Hepatocyte (in vitro differentiated cells): ENCODE data around the gene SRGN. TPM values are rescaled to one million over a fixed set of nuclear protein-coding genes. Genes with fewer than 3 reads are reported as not detected.

Experiments used
- DNase-seq: peaks from one replicate; pipeline ENCODE4 v3.0.0-alpha.2; 2016; ENCODE audit warnings: low spot score
- H2AFZ ChIP-seq: fragments of 200-600 bp; sonication (generic); 2 replicates; pipeline ENCODE4 v1.6.0; 2016; ENCODE audit warnings: antibody characterized with exemption, mild to moderate bottlenecking
- H3K27ac ChIP-seq: fragments of 200-600 bp; sonication (generic); 2 replicates; pipeline ENCODE4 v1.5.1; 2016; ENCODE audit warnings: mild to moderate bottlenecking
- H3K27me3 ChIP-seq: fragments of 200-600 bp; sonication (generic); 2 replicates; pipeline ENCODE4 v1.6.1; 2016
- H3K36me3 ChIP-seq: fragments of 200-600 bp; sonication (generic); replicated peaks from 2 replicates; pipeline ENCODE4 v1.5.1; 2016; ENCODE audit warnings: low read depth; ENCODE audit not compliant: insufficient read depth
- H3K4me1 ChIP-seq: fragments of 200-600 bp; sonication (generic); 2 replicates; pipeline ENCODE4 v1.5.1; 2016; ENCODE audit warnings: mild to moderate bottlenecking, moderate library complexity; ENCODE audit not compliant: insufficient read depth
- H3K4me2 ChIP-seq: fragments of 200-600 bp; sonication (generic); 2 replicates; pipeline ENCODE4 v1.6.0; 2016
- H3K4me3 ChIP-seq: fragments of 200-600 bp; sonication (generic); 2 replicates; pipeline ENCODE4 v1.5.1; 2016; ENCODE audit warnings: mild to moderate bottlenecking
- H3K79me2 ChIP-seq: fragments of 200-600 bp; sonication (generic); 2 replicates; pipeline ENCODE4 v1.6.0; 2017; ENCODE audit warnings: mild to moderate bottlenecking
- H3K9me2 ChIP-seq: fragments of 200-600 bp; sonication (generic); replicated peaks from 2 replicates; pipeline ENCODE4 v1.6.0; 2017; ENCODE audit warnings: mild to moderate bottlenecking; ENCODE audit not compliant: insufficient read depth
- H3K9me3 ChIP-seq: fragments of 200-600 bp; sonication (generic); 2 replicates; pipeline ENCODE4 v1.5.1; 2016; ENCODE audit warnings: low read depth, mild to moderate bottlenecking
- H4K20me1 ChIP-seq: fragments of 200-600 bp; sonication (generic); 2 replicates; pipeline ENCODE4 v1.6.0; 2016; ENCODE audit warnings: mild to moderate bottlenecking; ENCODE audit not compliant: insufficient read depth, poor library complexity, severe bottlenecking
- EZH2 ChIP-seq: fragments of 200-600 bp; sonication (generic); IDR thresholded peaks from 2 replicates; pipeline ENCODE4 v1.6.1; 2016; ENCODE audit warnings: antibody characterized with exemption, mild to moderate bottlenecking, borderline replicate concordance
- EZH2phosphoT487 ChIP-seq: fragments of 200-600 bp; sonication (generic); IDR thresholded peaks from one replicate; pipeline ENCODE4 v1.6.1; 2018; ENCODE audit warnings: antibody characterized with exemption, mild to moderate bottlenecking, low read depth, moderate library complexity; ENCODE audit not compliant: unreplicated experiment, severe bottlenecking
- WGBS: methylation state at CpG from one replicate; pipeline ENCODE4 v1.1.6; 2016; ENCODE audit warnings: low lambda C conversion rate; ENCODE audit errors: missing lambda C conversion rate; 5-methylcytosine and 5-hydroxymethylcytosine counted together
- polyA plus RNA-seq: library from polyadenylated mRNA; unstranded; fragments of >200 nt; fragmentation: Nextera tagmentation; extraction: Ambion mirVana; gene quantifications from 2 replicates; pipeline ENCODE4 v1.2.1, GENCODE V29; 2016
- total RNA-seq: library from RNA; depleted of rRNA; stranded (reverse); fragments of >200 nt; gene quantifications from 2 replicates; pipeline ENCODE4 v1.2.3, GENCODE V29; 2014
- TF ChIP-seq, protein P1 (sequence below): fragments of 200-600 bp; sonication (generic); IDR thresholded peaks from 2 replicates; pipeline ENCODE4 v1.5.1; 2016; ENCODE audit warnings: antibody characterized with exemption, mild to moderate bottlenecking; ENCODE audit not compliant: poor library complexity

The SRGN gene
- total and polyA plus RNA-seq, 2 experiments from 2014 or later = 0.36 to 2.5 TPM

- DNase-seq = no peak
- Histone ChIP-seq H4K20me1 (no peaks in the 10 kb centered on the region), H3K4me1 (no peaks in the 10 kb centered on the region), H3K4me2 (no peak overlapping the region), H3K36me3 (no peaks in the 10 kb centered on the region), H3K9me3 (no peaks in the 10 kb centered on the region), H3K79me2 (no peaks in the 10 kb centered on the region), H3K27me3 (no peaks in the 10 kb centered on the region), H3K9me2 (no peaks in the 10 kb centered on the region), H3K4me3 (no peak overlapping the region), H3K27ac (no peak overlapping the region), H2AFZ (no peak overlapping the region)
- 88% methylated on average over 10 of the region's 10 CpGs for WGBS
- TF ChIP-seq, protein P1, sequence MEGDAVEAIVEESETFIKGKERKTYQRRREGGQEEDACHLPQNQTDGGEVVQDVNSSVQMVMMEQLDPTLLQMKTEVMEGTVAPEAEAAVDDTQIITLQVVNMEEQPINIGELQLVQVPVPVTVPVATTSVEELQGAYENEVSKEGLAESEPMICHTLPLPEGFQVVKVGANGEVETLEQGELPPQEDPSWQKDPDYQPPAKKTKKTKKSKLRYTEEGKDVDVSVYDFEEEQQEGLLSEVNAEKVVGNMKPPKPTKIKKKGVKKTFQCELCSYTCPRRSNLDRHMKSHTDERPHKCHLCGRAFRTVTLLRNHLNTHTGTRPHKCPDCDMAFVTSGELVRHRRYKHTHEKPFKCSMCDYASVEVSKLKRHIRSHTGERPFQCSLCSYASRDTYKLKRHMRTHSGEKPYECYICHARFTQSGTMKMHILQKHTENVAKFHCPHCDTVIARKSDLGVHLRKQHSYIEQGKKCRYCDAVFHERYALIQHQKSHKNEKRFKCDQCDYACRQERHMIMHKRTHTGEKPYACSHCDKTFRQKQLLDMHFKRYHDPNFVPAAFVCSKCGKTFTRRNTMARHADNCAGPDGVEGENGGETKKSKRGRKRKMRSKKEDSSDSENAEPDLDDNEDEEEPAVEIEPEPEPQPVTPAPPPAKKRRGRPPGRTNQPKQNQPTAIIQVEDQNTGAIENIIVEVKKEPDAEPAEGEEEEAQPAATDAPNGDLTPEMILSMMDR = no peak
- TF ChIP-seq EZH2phosphoT487 = no peak
- no peak for TF ChIP-seq EZH2
Observed at GRCh38 chr10:69043931-69044531, 43.9 kb upstream of the SRGN start.

- H3K36me3 ChIP-seq = no peaks in the 10 kb centered on the region
- no peak overlapping the region for H3K4me3 ChIP-seq
- H3K9me3 ChIP-seq = no peaks in the 10 kb centered on the region
- DNase-seq = no peak
- no peaks in the 10 kb centered on the region for H4K20me1 ChIP-seq
- no peaks in the 10 kb centered on the region for H3K27me3 ChIP-seq
- no peaks in the 10 kb centered on the region for H3K4me1 ChIP-seq
- no peak overlapping the region for H3K4me2 ChIP-seq
- 90% methylated on average over 1 of the region's 1 CpG for WGBS
- no peak overlapping the region for H3K27ac ChIP-seq
- TF ChIP-seq EZH2 = no peak
- no peak for TF ChIP-seq EZH2phosphoT487
- TF ChIP-seq, protein P1 = no peak
- H3K79me2 ChIP-seq = no peaks in the 10 kb centered on the region
- H3K9me2 ChIP-seq = no peaks in the 10 kb centered on the region
- H2AFZ ChIP-seq = no peak overlapping the region
Observed at GRCh38 chr10:69044546-69044945, 43.4 kb upstream of the SRGN start.

- no peak for DNase-seq
- no peak overlapping the region for H2AFZ ChIP-seq
- H3K27ac ChIP-seq = no peak overlapping the region
Observed at GRCh38 chr10:69045441-69046300, 42.2 kb upstream of the SRGN start.

More at GRCh38 chr10:69045441-69046300, 42.2 kb upstream of the SRGN start:
- no peaks in the 10 kb centered on the region for H3K4me1 ChIP-seq
- H3K9me3 ChIP-seq = no peaks in the 10 kb centered on the region
- TF ChIP-seq EZH2phosphoT487 (no peak), EZH2 (no peak)
- TF ChIP-seq, protein P1 = no peak
- H3K36me3 ChIP-seq = no peaks in the 10 kb centered on the region
- H3K79me2 ChIP-seq = no peaks in the 10 kb centered on the region
- WGBS = 69% methylated on average over 6 of the region's 6 CpGs
- no peak overlapping the region for H3K4me2 ChIP-seq
- no peaks in the 10 kb centered on the region for H3K27me3 ChIP-seq
- H3K4me3 ChIP-seq = no peak overlapping the region
- no peaks in the 10 kb centered on the region for H4K20me1 ChIP-seq
- H3K9me2 ChIP-seq = no peaks in the 10 kb centered on the region
